ENCODE measurements around the gene BLOC1S3.

Gene BLOC1S3

DNA sequence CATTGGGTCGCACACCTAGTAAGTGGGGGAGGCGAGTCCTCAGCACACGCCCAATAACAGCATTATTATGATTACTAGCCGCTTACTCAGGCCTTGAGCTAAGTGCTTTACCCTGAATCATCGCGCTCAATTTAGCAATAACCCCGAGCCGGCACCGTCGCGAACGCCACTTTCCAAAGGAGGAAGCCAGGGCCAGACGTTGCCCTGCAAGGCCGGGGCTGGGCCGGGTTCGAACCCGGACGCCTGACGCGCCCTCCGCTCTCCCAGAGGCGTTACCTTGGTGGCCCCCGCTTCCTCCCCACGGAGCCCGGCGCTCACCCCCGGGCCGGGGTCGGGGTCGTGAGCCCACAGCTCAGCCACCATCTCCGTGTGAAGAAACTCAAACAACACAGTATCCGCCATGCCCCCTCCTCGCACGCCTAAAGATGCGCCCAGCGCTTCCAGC is 745 bp upstream of the BLOC1S3 start, which contains the start of gene TRAPPC6A:
Gene TRAPPC6A (minus strand): TSS at position 421 of the 445 bp plus-strand sequence. CDS start 19 bp downstream, at position 402.
- peak within 1 kb of the TSS; percentile 95 for H3K4me2 ChIP-seq (ENCODE audit: low read length)
- peak within 1 kb of the TSS; percentile 87 for H3K4me3 ChIP-seq (ENCODE audit: low read depth, low read length, poor library complexity, severe bottlenecking)
- no peak for TF ChIP-seq EZH2 (IDR thresholded peaks at IDR 0.05; ENCODE audit: borderline replicate concordance, low read length)
- TF ChIP-seq, protein P1, sequence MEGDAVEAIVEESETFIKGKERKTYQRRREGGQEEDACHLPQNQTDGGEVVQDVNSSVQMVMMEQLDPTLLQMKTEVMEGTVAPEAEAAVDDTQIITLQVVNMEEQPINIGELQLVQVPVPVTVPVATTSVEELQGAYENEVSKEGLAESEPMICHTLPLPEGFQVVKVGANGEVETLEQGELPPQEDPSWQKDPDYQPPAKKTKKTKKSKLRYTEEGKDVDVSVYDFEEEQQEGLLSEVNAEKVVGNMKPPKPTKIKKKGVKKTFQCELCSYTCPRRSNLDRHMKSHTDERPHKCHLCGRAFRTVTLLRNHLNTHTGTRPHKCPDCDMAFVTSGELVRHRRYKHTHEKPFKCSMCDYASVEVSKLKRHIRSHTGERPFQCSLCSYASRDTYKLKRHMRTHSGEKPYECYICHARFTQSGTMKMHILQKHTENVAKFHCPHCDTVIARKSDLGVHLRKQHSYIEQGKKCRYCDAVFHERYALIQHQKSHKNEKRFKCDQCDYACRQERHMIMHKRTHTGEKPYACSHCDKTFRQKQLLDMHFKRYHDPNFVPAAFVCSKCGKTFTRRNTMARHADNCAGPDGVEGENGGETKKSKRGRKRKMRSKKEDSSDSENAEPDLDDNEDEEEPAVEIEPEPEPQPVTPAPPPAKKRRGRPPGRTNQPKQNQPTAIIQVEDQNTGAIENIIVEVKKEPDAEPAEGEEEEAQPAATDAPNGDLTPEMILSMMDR (IDR thresholded peaks at IDR 0.05; ENCODE audit: low read length): no peak
- H3K9me3 ChIP-seq (ENCODE audit: low read length): no peaks in the 10 kb centered on the region
- no peaks in the 10 kb centered on the region for H3K27me3 ChIP-seq (ENCODE audit: insufficient read depth, low read length)
- no peaks in the 10 kb centered on the region for H3F3A ChIP-seq (ENCODE audit: insufficient read depth, low read length)
- peak within 1 kb of the TSS; percentile 64 for H3K27ac ChIP-seq (ENCODE audit: low read depth, low read length, poor library complexity, severe bottlenecking)
- H3K36me3 ChIP-seq (ENCODE audit: insufficient read depth, low read length): peaks cover 9% of the 10 kb centered on the region; the same call in 1 of the 2 replicates
- H3K9ac ChIP-seq (ENCODE audit: low read length): peak within 1 kb of the TSS; percentile 80
- H3K79me2 ChIP-seq (ENCODE audit: insufficient read depth, low read length): peaks cover 3% of the 10 kb centered on the region; the same call in 1 of the 2 replicates
- H4K20me1 ChIP-seq (ENCODE audit: insufficient read depth, low read length): no peaks in the 10 kb centered on the region
- 0 out of 2 replicates have a peak within 1 kb of the TSS, but pooled peaks have one; percentile 5 for H2AFZ ChIP-seq (ENCODE audit: low read length)
- H3K4me1 ChIP-seq (ENCODE audit: insufficient read depth, low read length, severe bottlenecking): peaks cover 24% of the 10 kb centered on the region
- H3K9me2 ChIP-seq (ENCODE audit: low read depth, low read length): no peaks in the 10 kb centered on the region

DNA sequence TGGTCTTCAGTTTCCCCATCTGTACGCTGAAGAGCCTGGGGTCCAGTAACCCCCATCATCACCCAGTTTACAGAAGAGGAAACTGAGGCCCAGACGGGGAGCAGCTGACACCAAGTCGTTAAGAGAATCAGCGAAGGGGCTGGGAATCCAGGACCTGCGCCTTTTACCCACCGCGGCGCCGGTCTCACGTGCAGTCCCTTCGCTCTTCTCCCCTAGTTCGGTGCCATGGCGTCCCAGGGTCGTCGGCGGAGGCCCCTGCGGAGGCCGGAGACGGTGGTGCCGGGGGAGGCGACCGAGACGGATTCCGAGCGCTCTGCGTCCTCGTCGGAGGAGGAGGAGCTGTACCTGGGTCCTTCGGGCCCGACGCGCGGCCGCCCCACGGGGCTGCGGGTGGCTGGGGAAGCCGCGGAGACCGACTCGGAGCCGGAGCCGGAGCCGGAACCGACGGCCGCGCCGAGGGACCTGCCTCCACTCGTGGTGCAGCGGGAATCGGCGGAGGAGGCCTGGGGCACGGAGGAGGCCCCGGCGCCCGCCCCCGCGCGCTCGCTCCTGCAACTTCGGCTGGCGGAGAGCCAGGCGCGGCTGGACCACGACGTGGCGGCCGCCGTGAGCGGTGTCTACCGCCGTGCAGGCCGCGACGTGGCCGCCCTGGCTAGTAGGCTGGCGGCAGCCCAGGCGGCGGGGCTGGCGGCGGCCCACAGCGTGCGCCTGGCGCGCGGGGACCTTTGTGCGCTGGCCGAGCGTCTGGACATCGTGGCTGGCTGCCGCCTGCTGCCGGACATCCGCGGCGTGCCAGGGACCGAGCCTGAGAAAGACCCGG is 698 bp downstream of the BLOC1S3 start:
- Histone ChIP-seq H3K9me2 (ENCODE audit: low read depth, low read length) (no peaks in the 10 kb centered on the region), H3K79me2 (ENCODE audit: insufficient read depth, low read length) (peaks cover 3% of the 10 kb centered on the region; the same call in 1 of the 2 replicates), H3K9ac (ENCODE audit: low read length) (peak overlapping the region; percentile 80), H3K36me3 (ENCODE audit: insufficient read depth, low read length) (peaks cover 9% of the 10 kb centered on the region; the same call in 1 of the 2 replicates), H3K27me3 (ENCODE audit: insufficient read depth, low read length) (no peaks in the 10 kb centered on the region), H3K4me1 (ENCODE audit: insufficient read depth, low read length, severe bottlenecking) (peaks cover 24% of the 10 kb centered on the region), H3K4me3 (ENCODE audit: low read depth, low read length, poor library complexity, severe bottlenecking) (peak overlapping the region; percentile 87), H3K27ac (ENCODE audit: low read depth, low read length, poor library complexity, severe bottlenecking) (peak overlapping the region; percentile 64), H4K20me1 (ENCODE audit: insufficient read depth, low read length) (no peaks in the 10 kb centered on the region), H3K9me3 (ENCODE audit: low read length) (no peaks in the 10 kb centered on the region), H3K4me2 (ENCODE audit: low read length) (peak overlapping the region; percentile 75), H3F3A (ENCODE audit: insufficient read depth, low read length) (no peaks in the 10 kb centered on the region), H2AFZ (ENCODE audit: low read length) (0 out of 2 replicates have a peak overlapping the region, but pooled peaks have one; percentile 5)
- TF ChIP-seq EZH2 (IDR thresholded peaks at IDR 0.05; ENCODE audit: borderline replicate concordance, low read length): no peak
- TF ChIP-seq, protein P1 (IDR thresholded peaks at IDR 0.05; ENCODE audit: low read length): no peak

DNA sequence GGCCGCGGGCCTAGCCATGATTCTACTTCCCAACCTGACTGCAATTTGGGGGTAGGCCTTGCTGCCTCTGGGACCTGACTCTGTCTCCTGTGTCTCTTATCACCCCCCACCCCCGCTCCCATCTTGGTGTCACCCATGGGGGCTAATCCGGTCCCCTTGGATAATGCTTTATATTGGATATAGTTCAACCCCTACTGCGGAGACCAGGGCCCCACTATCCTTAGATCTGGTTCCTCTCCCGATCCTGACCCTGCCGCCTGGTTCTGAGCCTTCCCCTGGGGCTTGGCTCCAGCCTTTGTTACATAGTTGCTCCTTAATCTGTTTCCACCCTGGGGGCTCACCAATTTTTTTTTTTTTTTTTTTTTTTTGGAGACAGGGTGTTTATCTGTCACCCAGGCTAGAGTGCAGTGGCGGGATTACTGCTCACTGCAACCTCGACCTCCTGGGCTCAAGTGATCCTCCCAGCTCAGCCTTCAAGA is 1.3 kb downstream of the BLOC1S3 start:
- H3K9me2 ChIP-seq (ENCODE audit: low read depth, low read length): no peaks in the 10 kb centered on the region
- H3K4me3 ChIP-seq (ENCODE audit: low read depth, low read length, poor library complexity, severe bottlenecking): peak overlapping the region; percentile 87
- TF ChIP-seq, protein P1 (IDR thresholded peaks at IDR 0.05; ENCODE audit: low read length): no peak
- TF ChIP-seq EZH2 (IDR thresholded peaks at IDR 0.05; ENCODE audit: borderline replicate concordance, low read length): no peak
- H3K36me3 ChIP-seq (ENCODE audit: insufficient read depth, low read length): peaks cover 9% of the 10 kb centered on the region; the same call in 1 of the 2 replicates
- no peak overlapping the region for H3K27ac ChIP-seq (ENCODE audit: low read depth, low read length, poor library complexity, severe bottlenecking)
- peaks cover 3% of the 10 kb centered on the region; the same call in 1 of the 2 replicates for H3K79me2 ChIP-seq (ENCODE audit: insufficient read depth, low read length)
- peak overlapping the region; percentile 80 for H3K9ac ChIP-seq (ENCODE audit: low read length)
- H3K9me3 ChIP-seq (ENCODE audit: low read length): no peaks in the 10 kb centered on the region
- peaks cover 24% of the 10 kb centered on the region for H3K4me1 ChIP-seq (ENCODE audit: insufficient read depth, low read length, severe bottlenecking)
- no peak overlapping the region for H2AFZ ChIP-seq (ENCODE audit: low read length)
- no peaks in the 10 kb centered on the region for H3F3A ChIP-seq (ENCODE audit: insufficient read depth, low read length)
- no peaks in the 10 kb centered on the region for H4K20me1 ChIP-seq (ENCODE audit: insufficient read depth, low read length)
- peak overlapping the region; percentile 75 for H3K4me2 ChIP-seq (ENCODE audit: low read length)
- H3K27me3 ChIP-seq (ENCODE audit: insufficient read depth, low read length): no peaks in the 10 kb centered on the region

All from OCI-LY1 (cell line).